Esophagus muscularis mucosa (tissue), 4 donors: ENCODE measurements around the gene DYNLT2B.

Experiments used
- CTCF ChIP-seq, 3 experiments: fragments of 200-600 bp in 2 of 3; fragments of 450-650 bp in 1 of 3; sonication (generic) in 2 of 3; IDR thresholded peaks; one replicate each; pipeline ENCODE4 v1.5.1; 2017 to 2019; ENCODE audit warnings: antibody characterized with exemption in 3 of 3, mild to moderate bottlenecking in 2 of 3, moderate library complexity in 1 of 3
- EP300 ChIP-seq: sonication (generic); formaldehyde crosslinking; IDR thresholded peaks from one replicate; pipeline ENCODE4 v1.6.1; 2017; ENCODE audit warnings: antibody characterized with exemption
- POLR2A ChIP-seq: fragments of 450-650 bp; IDR thresholded peaks from one replicate; pipeline ENCODE4 v1.6.1; 2017; ENCODE audit warnings: antibody characterized with exemption, moderate library complexity, mild to moderate bottlenecking, low read depth
- POLR2AphosphoS5 ChIP-seq, 2 donors: sonication (generic); formaldehyde crosslinking; IDR thresholded peaks; one replicate each; pipeline ENCODE4 v1.6.1; 2017; ENCODE audit warnings: antibody characterized with exemption in 2 of 2

GRCh38 chr3:196246612-196247308 lies 71.3 kb downstream of the DYNLT2B start:
- TF ChIP-seq EP300, result no peak
- no peak for TF ChIP-seq CTCF (IDR thresholded peaks at IDR 0.05)
- TF ChIP-seq POLR2A, result no peak
- TF ChIP-seq POLR2AphosphoS5 (IDR thresholded peaks at IDR 0.05), result no peak
